GM21528 (cell line): Measurements from ENCODE around the gene FZD10.

ENCODE experiments used
- ATAC-seq: cut with Tn5 transposase; IDR thresholded peaks from one replicate; pipeline ENCODE4 v1.9.1; 2021; ENCODE audit warnings: mild to moderate bottlenecking, moderate library complexity; ENCODE audit not compliant: unreplicated experiment, low FRiP score

Gene FZD10, protein sequence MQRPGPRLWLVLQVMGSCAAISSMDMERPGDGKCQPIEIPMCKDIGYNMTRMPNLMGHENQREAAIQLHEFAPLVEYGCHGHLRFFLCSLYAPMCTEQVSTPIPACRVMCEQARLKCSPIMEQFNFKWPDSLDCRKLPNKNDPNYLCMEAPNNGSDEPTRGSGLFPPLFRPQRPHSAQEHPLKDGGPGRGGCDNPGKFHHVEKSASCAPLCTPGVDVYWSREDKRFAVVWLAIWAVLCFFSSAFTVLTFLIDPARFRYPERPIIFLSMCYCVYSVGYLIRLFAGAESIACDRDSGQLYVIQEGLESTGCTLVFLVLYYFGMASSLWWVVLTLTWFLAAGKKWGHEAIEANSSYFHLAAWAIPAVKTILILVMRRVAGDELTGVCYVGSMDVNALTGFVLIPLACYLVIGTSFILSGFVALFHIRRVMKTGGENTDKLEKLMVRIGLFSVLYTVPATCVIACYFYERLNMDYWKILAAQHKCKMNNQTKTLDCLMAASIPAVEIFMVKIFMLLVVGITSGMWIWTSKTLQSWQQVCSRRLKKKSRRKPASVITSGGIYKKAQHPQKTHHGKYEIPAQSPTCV

DNA sequence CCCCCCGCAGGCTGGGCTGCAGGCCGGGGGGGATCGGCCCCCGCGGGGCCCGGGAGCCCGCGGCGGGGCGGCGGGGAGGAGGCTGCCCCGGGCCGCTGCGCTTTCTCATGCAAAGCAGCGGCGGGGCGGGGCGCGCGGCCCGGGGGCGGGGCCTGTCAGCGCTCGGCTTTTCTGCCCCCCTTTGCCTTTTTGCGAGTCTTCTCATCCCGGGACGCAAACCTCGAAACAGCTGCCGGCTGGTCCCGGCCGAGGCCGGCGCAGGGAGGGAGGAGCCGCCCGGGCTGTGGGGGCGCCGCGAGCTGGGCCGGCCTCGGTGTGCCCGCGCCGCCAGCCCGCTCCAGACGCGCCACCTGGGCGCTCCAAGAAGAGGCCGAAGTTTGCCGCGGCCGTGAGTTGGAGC is at the start of gene FZD10:
TSS of gene FZD10 (plus strand) at position 198 of the 400 bp plus-strand sequence. CDS start 479 bp downstream, outside the sequence.
- ATAC-seq: no peak

DNA sequence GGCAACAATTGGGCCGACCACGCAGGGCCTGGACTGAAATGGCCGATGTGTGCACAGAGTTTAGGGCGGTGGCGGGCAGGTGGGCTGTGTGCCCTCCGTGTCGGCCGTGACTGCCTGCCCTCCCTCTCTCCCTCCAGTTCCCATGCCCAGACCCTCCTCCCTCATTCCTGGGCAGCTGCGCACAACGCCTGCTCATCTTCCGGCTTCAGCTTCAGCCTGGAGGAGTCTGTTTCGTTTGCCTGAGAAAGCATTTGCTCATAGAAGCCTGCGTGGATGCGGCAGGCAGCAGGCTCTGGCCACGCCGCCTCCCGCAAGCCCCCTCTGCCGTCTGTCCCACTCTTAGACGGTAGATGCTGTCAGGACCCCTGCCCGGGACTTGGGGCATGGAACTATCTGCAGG is 47.3 kb upstream of the FZD10 start:
- no peak for ATAC-seq

DNA sequence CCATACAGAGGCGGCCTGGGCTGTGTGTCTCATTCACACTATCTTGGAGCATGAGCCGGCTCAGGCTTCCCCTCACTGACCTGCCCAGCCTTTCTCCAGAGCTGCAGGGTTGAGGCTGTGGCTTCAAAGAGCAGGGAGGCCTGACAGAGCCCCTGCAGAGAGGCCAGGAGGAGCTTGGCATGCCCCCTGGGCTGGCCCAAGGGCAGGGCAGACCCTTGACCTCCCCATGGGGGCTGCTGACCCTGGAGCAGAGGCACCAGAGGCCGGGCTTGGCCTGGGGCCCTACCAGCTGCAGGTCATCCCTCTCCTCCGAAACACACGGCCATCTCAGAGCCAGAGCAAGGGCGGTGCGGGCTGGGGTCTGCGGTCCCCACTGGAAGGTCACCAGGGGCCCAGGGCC is 46.6 kb upstream of the FZD10 start:
- ATAC-seq: no peak

GRCh38 chr12:130116791-130117190 is 45.5 kb upstream of the FZD10 start:
- ATAC-seq: no peak

GRCh38 chr12:130117233-130117632 is 45.0 kb upstream of the FZD10 start:
- ATAC-seq: no peak

- no peak for ATAC-seq
These were observed 44.6 kb upstream of the FZD10 start for GRCh38 chr12:130117701-130118100.

GRCh38 chr12:130118181-130118580 is 44.1 kb upstream of the FZD10 start:
- ATAC-seq: no peak

DNA sequence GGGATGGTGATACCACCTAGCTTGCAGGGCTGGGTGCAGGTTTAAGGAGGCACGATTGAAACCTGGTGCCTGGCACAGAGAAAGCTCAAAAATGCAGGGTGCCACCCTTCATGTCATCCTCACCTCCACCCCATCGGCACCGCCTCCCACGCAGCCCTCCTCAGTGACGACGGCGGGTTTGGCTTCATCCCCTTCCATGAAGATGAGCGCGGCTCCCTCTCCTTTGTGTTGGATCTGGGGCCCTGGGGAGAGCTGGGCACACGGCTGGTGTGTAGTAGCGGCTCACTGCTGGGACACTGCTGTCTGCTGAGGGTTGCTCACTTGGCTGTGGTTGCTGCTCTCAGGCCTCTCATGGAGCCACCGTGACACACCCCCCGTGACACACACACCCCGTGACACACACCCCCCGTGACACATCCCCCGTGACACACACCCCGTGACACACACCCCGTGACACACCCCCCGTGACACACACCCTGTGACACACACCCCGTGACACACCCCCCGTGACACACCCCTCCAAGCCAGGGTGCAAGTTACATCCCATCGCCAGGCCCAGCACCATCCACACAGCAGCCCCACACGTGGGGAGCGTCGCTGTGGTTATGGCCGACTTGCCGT is 42.9 kb upstream of the FZD10 start:
- ATAC-seq: no peak

DNA sequence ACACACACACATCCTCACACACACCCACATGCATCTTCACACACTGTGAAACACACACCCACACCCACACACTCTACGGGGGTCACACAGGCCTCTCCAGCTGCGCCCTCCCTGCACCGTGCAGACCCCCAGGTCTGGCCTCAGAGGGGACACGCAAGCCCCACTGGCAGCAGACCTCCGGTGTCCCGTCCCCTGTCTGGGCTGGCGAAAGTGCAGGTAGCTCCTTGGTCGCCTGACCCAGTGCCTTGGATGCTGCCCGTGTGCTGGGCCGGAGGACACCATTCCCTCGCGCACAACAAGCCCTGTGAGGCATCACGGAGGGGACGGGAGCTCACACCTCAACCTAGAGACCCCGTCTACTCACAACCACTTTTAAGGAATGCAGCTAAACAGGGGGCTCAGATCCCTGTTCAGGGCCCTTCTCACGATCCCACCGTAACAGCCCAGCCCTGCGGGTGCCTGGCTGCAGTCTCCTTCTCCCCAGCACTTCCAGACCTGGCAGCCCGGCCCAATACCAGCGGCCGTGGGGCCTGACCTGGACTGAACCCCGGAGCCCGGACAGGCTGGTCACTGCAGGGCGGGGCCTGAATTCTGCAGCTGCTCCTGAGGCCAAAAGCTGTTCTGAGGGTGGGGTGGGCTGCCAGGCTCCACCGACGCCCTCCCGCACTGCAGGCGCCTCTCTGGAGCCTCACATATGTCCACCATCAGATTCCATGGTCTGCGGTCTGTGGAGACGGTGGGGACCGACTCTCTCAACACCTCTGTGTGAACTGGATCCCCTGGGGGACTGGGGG is 42.1 kb upstream of the FZD10 start:
- no peak for ATAC-seq

- no peak for ATAC-seq
These were observed 40.9 kb upstream of the FZD10 start for GRCh38 chr12:130121226-130122000.

DNA sequence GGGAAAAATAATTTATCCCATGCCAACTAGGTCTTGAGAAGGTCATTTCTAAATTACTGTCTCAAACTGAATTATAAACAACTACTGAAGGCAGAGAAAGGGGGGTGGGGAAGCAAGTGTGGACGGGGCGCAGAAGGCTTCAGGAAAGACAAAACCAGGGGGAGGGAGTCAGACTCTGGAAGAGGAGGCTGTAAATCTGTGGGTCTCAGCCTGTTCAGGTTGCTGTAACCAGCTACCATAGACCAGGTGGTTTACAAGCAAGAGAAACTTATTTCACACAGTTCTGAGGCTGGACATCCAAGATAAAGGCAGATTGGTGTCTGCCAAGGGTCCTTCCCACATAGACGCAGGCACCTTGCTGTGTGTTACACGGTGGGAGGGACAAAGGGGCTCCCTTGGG is 39.9 kb upstream of the FZD10 start:
- ATAC-seq: no peak

- ATAC-seq: no peak
These were observed 38.2 kb upstream of the FZD10 start for GRCh38 chr12:130124106-130124505.

DNA sequence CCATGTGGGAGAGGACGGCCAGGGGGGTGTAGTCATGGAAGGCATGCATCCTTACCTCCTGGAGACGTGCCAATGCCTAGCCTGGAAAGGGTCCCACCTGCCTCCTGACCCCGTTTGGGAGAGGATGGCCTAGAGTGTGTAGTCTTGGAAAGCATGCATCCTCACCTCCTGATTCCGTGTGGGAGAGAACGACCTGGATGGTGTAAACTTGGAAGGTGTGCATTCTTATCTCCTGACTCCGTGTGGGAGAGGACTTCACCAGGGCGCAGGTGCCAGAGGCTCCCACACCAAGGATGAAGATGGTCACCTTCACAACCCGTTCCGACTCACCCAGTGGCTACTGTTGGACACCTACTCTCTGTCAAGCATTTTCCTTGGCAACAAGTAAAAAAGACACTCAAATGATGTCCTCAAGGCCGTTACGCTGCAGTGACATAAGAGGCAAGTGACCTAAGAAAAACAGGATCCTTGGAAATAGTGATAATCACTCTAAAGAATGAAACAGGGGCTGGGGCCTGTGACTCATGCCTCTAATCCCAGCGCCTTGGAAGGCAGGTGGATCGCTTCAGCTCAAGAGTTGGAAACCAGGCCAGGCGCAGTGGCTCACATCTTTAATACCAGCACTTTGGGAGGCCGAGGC is 37.5 kb upstream of the FZD10 start:
- ATAC-seq: no peak

DNA sequence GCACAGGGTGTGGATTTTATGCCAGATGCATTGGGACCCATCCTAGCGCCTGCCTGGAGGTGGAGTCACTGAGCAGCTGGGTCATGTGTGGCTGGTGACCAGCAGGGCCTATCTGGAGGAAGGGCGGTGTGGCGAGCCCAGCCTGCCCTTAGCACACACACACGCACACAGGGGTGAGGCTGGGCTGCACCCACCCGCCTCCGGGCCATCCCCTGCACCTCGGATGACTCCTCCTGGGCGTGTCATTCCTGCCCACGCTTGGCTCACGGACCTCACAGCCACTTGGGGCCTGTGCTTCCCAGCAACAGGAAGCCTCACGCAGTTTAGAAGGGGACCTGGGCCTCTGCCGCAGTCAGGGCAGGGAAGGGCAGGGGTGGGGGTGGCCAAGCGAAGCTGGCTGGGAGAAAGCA is 36.2 kb upstream of the FZD10 start:
- ATAC-seq: no peak

DNA sequence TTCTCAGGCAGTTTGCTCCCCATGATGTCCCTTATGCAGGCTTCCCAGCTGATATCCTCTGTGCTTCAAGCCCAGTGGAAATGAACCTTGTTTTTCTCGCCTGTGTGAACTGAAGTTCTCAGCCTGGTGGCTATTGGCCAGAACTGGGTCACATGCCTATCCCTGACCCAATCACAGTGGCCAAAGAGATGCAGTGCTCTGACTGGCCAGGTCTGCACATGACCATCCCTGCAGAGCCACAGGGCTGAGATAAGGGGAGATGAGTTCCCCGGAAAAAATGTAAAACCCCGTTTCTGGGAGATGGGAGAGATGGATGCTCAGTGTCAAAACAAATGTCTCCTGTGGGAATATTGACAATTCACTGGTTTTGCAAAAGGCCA is 34.7 kb upstream of the FZD10 start:
- no peak for ATAC-seq

DNA sequence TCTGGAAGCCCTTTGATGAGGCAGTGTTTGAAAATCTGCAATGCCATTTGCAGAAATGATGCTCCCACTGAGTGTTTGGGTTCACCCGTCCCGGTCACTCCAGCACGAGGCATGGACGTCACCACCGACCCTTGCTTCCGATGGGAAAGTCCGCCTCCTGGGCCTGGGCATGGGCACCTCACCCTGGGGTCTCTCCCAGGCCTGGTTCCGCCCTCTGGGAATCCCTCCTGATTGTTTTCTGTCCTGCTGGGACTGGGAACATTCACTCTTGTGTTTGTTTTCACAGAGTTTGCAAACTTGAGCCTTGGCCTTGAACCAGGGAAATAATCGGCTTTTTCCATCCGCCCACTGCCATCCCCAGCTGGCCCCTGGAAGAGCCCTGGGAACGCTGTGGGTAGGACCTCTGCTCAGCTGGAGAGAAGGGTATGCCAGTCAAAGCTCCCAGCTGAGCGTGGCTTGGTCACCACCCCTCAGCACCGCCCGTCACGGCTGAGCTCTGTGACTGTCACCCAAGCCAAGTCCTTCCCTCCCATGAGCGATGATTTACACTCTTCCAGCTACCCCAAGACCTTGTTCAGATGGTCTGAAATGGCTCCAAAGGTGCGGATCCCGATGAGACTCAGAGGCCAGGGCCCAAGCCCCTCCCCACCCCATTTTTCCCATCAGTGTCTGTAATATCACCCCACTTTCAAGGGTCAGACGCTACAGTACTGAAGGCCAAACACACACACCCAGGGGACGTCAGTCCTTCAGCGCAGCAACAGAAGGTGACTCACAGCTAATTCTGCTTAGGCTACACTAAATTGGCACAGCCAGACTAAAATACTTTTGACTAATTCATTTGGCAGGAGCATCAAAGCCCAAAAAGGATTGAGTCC is 34.1 kb upstream of the FZD10 start:
- ATAC-seq: no peak

DNA sequence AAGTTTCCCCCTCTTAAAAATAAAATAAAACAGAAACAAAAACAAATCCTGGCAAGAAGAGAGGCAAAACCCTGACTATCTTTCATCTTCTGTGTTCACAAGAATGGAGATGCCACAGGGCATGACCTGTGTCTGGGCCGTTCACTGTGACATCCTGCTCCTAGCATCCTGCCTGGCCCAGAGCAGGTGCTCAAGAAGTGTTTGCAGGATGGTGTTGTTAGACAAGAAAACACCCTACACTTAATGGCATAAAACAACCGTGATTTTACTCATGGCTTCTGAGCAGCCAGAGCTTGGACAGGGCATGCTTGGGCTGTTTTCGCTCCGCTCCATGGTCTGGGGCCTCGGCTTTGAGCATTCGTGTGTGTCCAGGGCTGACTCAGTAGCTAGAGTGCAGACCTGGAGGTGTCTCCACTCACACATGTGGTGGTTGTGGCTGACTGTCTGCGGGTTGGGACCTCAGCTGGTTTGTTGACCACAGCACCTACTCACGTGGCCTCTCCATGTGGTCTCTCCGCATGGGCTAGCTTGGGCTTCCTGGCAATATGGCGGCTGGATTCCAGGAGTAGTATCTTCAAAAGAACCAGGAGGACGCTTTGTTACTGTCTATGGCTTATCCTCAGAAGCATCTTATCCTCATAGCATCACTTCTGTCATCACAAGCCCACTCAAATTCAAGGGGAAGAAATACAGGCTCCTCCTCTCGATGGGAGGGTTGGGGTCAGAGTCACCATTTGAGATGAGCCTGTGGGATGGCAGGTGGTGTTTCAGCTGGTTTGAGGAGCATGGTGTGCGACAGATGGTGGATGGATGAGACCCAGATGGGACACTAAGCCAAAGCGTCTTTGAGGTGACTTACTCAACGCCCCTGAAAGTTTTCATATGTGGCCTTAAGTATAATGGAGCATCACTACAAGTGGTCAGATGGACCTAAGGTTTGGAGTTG is 33.2 kb upstream of the FZD10 start:
- ATAC-seq: no peak

DNA sequence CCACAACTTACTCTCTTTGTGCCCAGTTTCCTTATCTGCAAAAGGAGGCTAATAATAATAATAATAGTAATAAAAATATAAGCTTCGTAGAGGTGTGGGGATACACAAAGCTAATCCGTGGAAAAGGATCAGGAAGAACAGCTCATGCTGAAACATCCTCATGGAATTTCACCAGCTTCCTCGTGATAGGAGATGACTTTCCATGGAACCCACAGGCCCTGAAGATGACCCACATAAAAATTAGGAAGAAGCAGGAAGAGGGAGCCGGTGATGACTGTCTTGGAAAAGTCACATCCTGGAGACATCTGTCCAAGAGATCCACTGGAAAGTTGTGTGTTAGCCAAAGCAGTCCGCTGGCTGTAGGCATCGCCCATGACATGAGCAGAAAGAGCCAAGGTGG is 31.9 kb upstream of the FZD10 start:
- ATAC-seq: no peak
